HepG2 (cell line): ENCODE measurements around the gene ILRUN.
"Not testable (repeated sequence)": the region's sequence is repeated elsewhere in the genome, so short reads cannot be mapped to it uniquely, and the experiment has no call there.

ENCODE experiments used
- BHLHE40 ChIP-seq: IDR thresholded peaks from 2 replicates; pipeline ENCODE4 v1.6.1; 2011; ENCODE audit warnings: low read length, improper control_type of control experiment
- EZH2 ChIP-seq: conservative IDR thresholded peaks from 2 replicates; pipeline ENCODE4 v1.6.1; 2012; ENCODE audit warnings: mild to moderate bottlenecking, low read depth, low read length, moderate library complexity
- ZFP82 ChIP-seq: sonication (generic); formaldehyde crosslinking; IDR thresholded peaks from 2 replicates; pipeline ENCODE4 v1.5.1; 2020; ENCODE audit warnings: mild to moderate bottlenecking, missing genetic modification reagents, borderline replicate concordance
- ZNF253 ChIP-seq: sonication (generic); formaldehyde crosslinking; IDR thresholded peaks from 2 replicates; pipeline ENCODE4 v1.8.0; 2022; ENCODE audit warnings: mild to moderate bottlenecking, missing genetic modification reagents, borderline replicate concordance
- TF ChIP-seq, protein P1 (sequence below): sonication (generic); formaldehyde crosslinking; IDR thresholded peaks from 2 replicates; pipeline ENCODE4 v1.4.0; 2020; ENCODE audit warnings: mild to moderate bottlenecking, missing genetic modification reagents
- TF ChIP-seq, protein P2 (sequence below), 2 experiments: sonication (generic) in 1 of 2; formaldehyde crosslinking in 1 of 2; IDR thresholded peaks; 2 replicates each; pipeline versions ENCODE4 v1.4.0 to v1.6.1; 2018 to 2020; ENCODE audit warnings: missing genetic modification reagents in 2 of 2, borderline replicate concordance in 1 of 2, low read depth in 1 of 2, mild to moderate bottlenecking in 1 of 2, missing biosample characterization in 1 of 2
- TF ChIP-seq, protein P3 (sequence below): sonication (generic); formaldehyde crosslinking; IDR thresholded peaks from 2 replicates; pipeline ENCODE4 v1.4.0; 2020; ENCODE audit warnings: missing genetic modification reagents

DNA sequence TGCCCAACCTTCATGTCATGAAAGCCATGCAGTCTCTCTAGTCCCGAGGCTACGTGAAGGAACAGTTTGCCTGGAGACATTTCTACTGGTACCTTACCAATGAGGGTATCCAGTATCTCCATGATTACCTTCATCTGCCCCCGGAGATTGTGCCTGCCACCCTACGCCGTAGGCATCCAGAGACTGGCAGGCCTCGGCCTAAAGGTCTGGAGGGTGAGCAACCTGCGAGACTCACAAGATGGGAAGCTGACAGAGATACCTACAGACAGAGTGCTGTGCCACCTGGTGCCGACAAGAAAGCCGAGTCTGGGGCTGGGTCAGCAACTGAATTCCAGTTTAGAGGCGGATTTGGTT is 47.7 kb upstream of the ILRUN start:
- not testable (repeated sequence) for TF ChIP-seq ZNF253 (CRISPR knock-in tag); EZH2; BHLHE40; ZFP82 (CRISPR knock-in tag)
- TF ChIP-seq, protein P1, sequence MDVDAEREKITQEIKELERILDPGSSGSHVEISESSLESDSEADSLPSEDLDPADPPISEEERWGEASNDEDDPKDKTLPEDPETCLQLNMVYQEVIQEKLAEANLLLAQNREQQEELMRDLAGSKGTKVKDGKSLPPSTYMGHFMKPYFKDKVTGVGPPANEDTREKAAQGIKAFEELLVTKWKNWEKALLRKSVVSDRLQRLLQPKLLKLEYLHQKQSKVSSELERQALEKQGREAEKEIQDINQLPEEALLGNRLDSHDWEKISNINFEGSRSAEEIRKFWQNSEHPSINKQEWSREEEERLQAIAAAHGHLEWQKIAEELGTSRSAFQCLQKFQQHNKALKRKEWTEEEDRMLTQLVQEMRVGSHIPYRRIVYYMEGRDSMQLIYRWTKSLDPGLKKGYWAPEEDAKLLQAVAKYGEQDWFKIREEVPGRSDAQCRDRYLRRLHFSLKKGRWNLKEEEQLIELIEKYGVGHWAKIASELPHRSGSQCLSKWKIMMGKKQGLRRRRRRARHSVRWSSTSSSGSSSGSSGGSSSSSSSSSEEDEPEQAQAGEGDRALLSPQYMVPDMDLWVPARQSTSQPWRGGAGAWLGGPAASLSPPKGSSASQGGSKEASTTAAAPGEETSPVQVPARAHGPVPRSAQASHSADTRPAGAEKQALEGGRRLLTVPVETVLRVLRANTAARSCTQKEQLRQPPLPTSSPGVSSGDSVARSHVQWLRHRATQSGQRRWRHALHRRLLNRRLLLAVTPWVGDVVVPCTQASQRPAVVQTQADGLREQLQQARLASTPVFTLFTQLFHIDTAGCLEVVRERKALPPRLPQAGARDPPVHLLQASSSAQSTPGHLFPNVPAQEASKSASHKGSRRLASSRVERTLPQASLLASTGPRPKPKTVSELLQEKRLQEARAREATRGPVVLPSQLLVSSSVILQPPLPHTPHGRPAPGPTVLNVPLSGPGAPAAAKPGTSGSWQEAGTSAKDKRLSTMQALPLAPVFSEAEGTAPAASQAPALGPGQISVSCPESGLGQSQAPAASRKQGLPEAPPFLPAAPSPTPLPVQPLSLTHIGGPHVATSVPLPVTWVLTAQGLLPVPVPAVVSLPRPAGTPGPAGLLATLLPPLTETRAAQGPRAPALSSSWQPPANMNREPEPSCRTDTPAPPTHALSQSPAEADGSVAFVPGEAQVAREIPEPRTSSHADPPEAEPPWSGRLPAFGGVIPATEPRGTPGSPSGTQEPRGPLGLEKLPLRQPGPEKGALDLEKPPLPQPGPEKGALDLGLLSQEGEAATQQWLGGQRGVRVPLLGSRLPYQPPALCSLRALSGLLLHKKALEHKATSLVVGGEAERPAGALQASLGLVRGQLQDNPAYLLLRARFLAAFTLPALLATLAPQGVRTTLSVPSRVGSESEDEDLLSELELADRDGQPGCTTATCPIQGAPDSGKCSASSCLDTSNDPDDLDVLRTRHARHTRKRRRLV (CRISPR knock-in tag) = not testable (repeated sequence)
- TF ChIP-seq, protein P2, sequence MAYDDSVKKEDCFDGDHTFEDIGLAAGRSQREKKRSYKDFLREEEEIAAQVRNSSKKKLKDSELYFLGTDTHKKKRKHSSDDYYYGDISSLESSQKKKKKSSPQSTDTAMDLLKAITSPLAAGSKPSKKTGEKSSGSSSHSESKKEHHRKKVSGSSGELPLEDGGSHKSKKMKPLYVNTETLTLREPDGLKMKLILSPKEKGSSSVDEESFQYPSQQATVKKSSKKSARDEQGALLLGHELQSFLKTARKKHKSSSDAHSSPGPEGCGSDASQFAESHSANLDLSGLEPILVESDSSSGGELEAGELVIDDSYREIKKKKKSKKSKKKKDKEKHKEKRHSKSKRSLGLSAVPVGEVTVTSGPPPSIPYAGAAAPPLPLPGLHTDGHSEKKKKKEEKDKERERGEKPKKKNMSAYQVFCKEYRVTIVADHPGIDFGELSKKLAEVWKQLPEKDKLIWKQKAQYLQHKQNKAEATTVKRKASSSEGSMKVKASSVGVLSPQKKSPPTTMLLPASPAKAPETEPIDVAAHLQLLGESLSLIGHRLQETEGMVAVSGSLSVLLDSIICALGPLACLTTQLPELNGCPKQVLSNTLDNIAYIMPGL (CRISPR knock-in tag; IDR thresholded peaks at IDR 0.05; ENCODE audit: borderline replicate concordance in 1 of 2, low read depth in 1 of 2) = not testable (repeated sequence)
- TF ChIP-seq, protein P3, sequence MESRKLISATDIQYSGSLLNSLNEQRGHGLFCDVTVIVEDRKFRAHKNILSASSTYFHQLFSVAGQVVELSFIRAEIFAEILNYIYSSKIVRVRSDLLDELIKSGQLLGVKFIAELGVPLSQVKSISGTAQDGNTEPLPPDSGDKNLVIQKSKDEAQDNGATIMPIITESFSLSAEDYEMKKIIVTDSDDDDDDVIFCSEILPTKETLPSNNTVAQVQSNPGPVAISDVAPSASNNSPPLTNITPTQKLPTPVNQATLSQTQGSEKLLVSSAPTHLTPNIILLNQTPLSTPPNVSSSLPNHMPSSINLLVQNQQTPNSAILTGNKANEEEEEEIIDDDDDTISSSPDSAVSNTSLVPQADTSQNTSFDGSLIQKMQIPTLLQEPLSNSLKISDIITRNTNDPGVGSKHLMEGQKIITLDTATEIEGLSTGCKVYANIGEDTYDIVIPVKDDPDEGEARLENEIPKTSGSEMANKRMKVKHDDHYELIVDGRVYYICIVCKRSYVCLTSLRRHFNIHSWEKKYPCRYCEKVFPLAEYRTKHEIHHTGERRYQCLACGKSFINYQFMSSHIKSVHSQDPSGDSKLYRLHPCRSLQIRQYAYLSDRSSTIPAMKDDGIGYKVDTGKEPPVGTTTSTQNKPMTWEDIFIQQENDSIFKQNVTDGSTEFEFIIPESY = not testable (repeated sequence)
